Upper lobe of right lung (tissue), 1 donor: ENCODE measurements around the gene CCDC187. TPM values are rescaled to one million over a fixed set of nuclear protein-coding genes. Genes with fewer than 3 reads are reported as not detected.

Experiments used
- ATAC-seq: fragments of 200-7000 bp; cut with Tn5 transposase; one replicate; pipeline ENCODE4 v1.9.1; 2020; ENCODE audit warnings: mild to moderate bottlenecking, moderate library complexity
- DNase-seq: peaks from one replicate; pipeline ENCODE4 v3.0.0-alpha.2; 2020
- H3K27ac ChIP-seq: fragments of 200-600 bp; one replicate; pipeline ENCODE4 v1.8.0; 2022
- H3K27me3 ChIP-seq: fragments of 200-600 bp; one replicate; pipeline ENCODE4 v1.8.0; 2022; ENCODE audit warnings: mild to moderate bottlenecking
- H3K36me3 ChIP-seq: fragments of 200-600 bp; one replicate; pipeline ENCODE4 v1.8.0; 2022
- H3K4me1 ChIP-seq: fragments of 200-600 bp; one replicate; pipeline ENCODE4 v1.8.0; 2022
- H3K4me3 ChIP-seq: fragments of 200-600 bp; one replicate; pipeline ENCODE4 v1.8.0; 2022; ENCODE audit warnings: mild to moderate bottlenecking
- H3K9me3 ChIP-seq: fragments of 200-600 bp; one replicate; pipeline ENCODE4 v1.8.0; 2022
- CTCF ChIP-seq: fragments of 200-600 bp; IDR thresholded peaks from one replicate; pipeline ENCODE4 v1.8.0; 2022; ENCODE audit warnings: antibody characterized with exemption
- intact Hi-C: fragments of 100-400 bp; cut with DNase I; formaldehyde crosslinking; loops from one replicate; pipeline ENCODE4 v1.11.0; 2022
- total RNA-seq: library from RNA; stranded (reverse); fragmentation: NEBNext Ultra II Directional; extraction: Animal tissue kit (Norgen Biotek cat#: 25700); gene quantifications from one replicate; pipeline ENCODE4 v1.2.1, GENCODE V29; 2021
- donor health status: DM: no; HTN: yes; CAD: no; lungs with severe emphysema.

The CCDC187 gene
- total RNA-seq, 1 donor from 2014 or later = 0.09 TPM

GRCh38 chr9:136201609-136202453 is 102.1 kb downstream of the CCDC187 start:
- ATAC-seq = no peak

DNA sequence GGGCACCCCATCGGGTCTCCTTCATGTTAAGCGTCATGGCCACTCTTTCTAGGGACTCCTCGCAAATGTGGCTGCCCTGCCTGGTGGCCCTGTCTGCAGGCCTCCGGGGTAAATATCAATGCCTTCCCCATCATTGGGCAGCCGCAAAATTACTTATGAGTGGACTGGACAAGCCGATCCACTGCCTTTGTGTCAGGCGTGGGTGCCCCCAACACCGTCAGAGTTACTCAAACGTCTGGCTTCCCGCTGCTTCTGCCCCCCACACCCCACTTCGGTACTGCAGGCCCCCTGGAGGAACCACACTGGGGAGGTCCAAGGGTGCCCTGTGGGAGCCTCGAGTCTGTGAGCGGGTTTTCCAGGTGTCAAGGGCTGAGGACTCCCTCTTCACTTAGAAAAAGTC is 102.7 kb downstream of the CCDC187 start:
- Histone ChIP-seq H3K36me3 (no peaks in the 10 kb centered on the region), H3K4me3 (no peak overlapping the region), H3K4me1 (no peaks in the 10 kb centered on the region), H3K9me3 (no peaks in the 10 kb centered on the region), H3K27ac (no peak overlapping the region), H3K27me3 (peaks cover 90% of the 10 kb centered on the region)
- ATAC-seq = no peak
- TF ChIP-seq CTCF = no peak
- DNase-seq = no peak
- intact Hi-C loops = no loop called here

More at GRCh38 chr9:136201609-136202453, 102.1 kb downstream of the CCDC187 start:
- intact Hi-C loops = no loop called here
- H3K36me3 ChIP-seq = no peaks in the 10 kb centered on the region
- H3K27me3 ChIP-seq = peaks cover 83% of the 10 kb centered on the region
- no peaks in the 10 kb centered on the region for H3K4me1 ChIP-seq
- no peak for TF ChIP-seq CTCF
- H3K4me3 ChIP-seq = no peak overlapping the region
- no peak overlapping the region for H3K27ac ChIP-seq
- no peak for DNase-seq
- no peaks in the 10 kb centered on the region for H3K9me3 ChIP-seq

DNA sequence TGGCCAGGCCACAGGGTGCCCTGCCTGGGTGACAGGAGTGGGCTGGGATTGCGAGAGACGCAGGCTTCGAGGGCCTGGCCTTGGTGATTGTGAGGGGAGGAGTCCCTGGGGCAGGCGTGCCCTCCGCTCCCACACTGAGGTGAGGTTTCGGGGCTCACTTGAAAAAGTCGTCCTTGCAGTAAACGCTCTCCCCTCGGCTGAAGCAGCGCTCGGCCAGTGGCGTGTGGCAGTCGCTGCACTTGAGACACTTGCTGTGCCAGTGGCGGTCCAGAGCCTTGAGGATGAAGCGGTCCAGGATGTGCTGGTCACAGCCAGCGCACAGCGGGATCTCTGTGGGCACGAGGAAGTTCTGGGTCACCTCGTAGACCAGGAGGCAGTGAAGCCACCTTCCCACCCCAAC is 103.5 kb downstream of the CCDC187 start:
- intact Hi-C loops = no loop called here
- Histone ChIP-seq H3K9me3 (no peaks in the 10 kb centered on the region), H3K4me3 (no peak overlapping the region), H3K36me3 (no peaks in the 10 kb centered on the region), H3K27me3 (peaks cover 95% of the 10 kb centered on the region), H3K27ac (no peak overlapping the region), H3K4me1 (no peaks in the 10 kb centered on the region)
- TF ChIP-seq CTCF = no peak
- ATAC-seq (no peak), DNase-seq (no peak)

Other genes with a start within 250 kb of the CCDC187 start
- gene NACC2, start 208.8 kb downstream of the CCDC187 start, total RNA-seq = 33.5 TPM
- 30.7 TPM for gene TMEM250, start 185.2 kb downstream of the CCDC187 start, total RNA-seq
- not detected for gene LHX3, start 99.0 kb downstream of the CCDC187 start, total RNA-seq
- 13.1 TPM for gene QSOX2, start 58.3 kb downstream of the CCDC187 start, total RNA-seq
- gene GPSM1, start 23.4 kb upstream of the CCDC187 start, total RNA-seq = 27.3 TPM
- 15.5 TPM for gene DNLZ, start 59.6 kb upstream of the CCDC187 start, total RNA-seq
- gene CARD9, start 69.6 kb upstream of the CCDC187 start, total RNA-seq = 10.0 TPM
- 7.2 TPM for gene SNAPC4, start 96.1 kb upstream of the CCDC187 start, total RNA-seq
- 36.4 TPM for gene ENTR1, start 106.5 kb upstream of the CCDC187 start, total RNA-seq
- 41.9 TPM for gene PMPCA, start 106.6 kb upstream of the CCDC187 start, total RNA-seq
- 13.0 TPM for gene INPP5E, start 135.8 kb upstream of the CCDC187 start, total RNA-seq
- 63.7 TPM for gene SEC16A, start 178.9 kb upstream of the CCDC187 start, total RNA-seq
- 114 TPM for gene NOTCH1, start 242.0 kb upstream of the CCDC187 start, total RNA-seq